IPS DF 4.7 (cell line): ENCODE results near the gene ZNF619.

Source experiments
- DNase-seq: peaks from one replicate; pipeline ENCODE4 v3.0.0-alpha.2; 2013; ENCODE audit warnings: low spot score; ENCODE audit errors: extremely low read depth

Gene ZNF619

GRCh38 chr3:40465111-40465407 is 11.9 kb upstream of the ZNF619 start:
- no peak for DNase-seq

DNA sequence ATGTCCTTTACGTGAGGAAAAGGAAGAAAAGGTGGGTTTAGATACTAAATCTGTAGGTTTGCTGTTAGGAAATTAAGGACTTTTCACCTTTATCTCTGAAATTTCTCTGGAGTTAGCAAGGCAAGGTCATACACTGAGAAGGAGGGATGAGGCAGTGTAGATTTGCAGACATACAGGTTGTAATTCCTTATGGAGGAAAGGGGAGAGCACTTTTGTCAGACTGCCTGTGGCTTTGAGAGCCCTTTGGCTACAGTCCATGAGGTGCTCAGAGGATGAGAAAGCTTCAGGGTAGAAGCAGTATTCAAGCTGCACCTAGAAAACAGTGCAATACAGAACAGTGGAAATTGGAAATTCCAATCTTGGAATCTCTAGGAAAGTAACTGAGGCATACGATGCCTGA is 11.5 kb upstream of the ZNF619 start:
- no peak for DNase-seq

DNA sequence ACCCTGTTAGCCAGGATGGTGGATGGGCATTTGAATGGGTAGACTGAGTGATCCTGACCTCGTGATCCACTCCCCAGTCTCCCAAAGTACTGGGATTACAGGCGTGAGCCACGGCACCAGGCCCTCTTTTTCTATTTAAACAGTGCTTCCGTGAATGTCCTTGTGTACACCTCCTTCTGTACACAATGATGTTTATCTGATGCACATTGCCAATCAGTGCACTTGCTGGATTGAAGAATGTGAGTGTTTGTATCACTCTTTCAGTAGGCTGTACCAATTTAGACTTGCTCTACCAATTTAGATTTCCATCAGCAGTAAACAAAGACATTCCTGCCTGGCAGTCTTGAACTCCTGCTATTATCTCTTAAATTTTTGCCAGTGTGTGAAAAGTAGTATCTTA is 8.9 kb upstream of the ZNF619 start:
- DNase-seq: no peak

DNA sequence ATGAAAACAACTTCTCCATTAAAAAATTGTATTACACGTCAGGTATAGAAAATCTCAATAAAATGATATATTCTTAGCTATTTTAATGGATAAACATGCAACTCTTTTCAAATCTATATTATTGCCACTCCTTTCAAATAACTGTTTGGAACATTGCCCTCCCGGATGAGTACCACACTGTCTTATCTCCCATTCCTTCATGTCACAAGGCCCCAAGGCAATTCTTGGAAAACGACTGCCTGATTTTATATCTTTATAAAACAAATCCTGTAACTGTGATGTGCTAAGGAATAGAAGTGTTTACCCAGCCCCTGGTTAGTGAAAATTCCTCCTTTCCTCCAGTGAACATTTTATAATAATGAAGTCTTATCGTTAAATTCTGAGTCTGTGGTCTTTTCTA is 6.2 kb upstream of the ZNF619 start:
- no peak for DNase-seq

- DNase-seq: no peak
Observed at GRCh38 chr3:40477666-40478065, 744 bp downstream of the ZNF619 start.

- no peak for DNase-seq
Observed at GRCh38 chr3:40487172-40487571, 10.2 kb downstream of the ZNF619 start.

- no peak for DNase-seq
Observed at GRCh38 chr3:40490916-40491315, 14.0 kb downstream of the ZNF619 start.

GRCh38 chr3:40494698-40495097 is 17.8 kb downstream of the ZNF619 start:
- no peak for DNase-seq

GRCh38 chr3:40497288-40497687 is 20.4 kb downstream of the ZNF619 start:
- DNase-seq: no peak

- no peak for DNase-seq
Observed at GRCh38 chr3:40499952-40500351, 23.0 kb downstream of the ZNF619 start.

DNA sequence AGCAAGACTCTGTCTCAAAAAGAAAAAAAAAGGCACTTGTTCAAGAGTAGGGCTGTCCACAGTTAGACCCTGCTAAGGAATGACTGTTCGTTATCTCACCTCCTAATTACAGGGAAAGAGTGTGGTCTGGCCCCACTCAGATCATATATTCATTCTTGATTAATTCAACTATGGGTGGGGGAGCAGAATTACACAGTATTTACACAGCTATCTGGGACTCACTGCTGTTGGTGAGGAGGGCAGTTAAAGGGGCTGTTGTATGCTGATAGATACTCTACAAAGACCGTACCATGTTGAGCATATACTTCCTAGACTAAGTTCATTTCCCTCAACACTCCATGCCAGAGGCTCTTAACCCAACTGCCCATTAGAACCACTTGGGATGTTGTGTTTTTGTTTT is 25.1 kb downstream of the ZNF619 start:
- DNase-seq: no peak

DNA sequence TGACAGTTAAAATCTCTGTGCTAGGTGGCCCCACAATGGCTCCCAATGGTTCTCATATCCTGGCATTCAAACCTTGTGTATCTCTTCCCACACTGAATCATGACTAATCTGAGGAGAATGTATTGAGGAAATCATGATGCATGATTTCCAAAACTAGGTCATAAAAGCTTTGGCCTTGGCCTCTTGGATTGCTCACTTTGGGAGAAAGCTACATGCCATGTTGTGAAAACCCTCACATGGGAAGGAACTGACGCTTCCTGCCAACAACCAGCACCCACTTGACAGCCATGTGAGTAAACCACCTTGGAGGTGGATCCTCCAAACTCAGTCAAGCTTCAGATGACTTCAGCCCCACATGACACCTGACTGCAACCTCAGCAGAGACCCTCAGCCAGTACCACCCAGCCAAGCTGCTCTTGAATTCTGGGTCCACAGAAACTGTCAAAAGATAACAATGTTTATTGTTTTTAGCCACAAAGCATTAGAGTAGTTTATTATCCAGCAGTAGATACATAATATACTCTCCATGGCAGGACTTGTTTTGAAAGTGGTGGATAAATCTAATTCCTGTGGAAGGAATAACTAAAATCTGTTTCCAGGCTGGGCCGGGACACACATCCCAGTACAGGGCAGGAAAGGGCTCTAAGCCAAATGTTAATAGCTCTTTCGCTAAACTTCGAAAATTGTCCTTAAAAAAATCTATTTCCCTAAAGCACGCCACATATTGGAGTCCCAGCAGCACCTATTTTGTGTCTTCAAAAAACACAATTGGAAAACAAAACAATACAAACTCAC is 27.9 kb downstream of the ZNF619 start:
- DNase-seq: no peak

DNA sequence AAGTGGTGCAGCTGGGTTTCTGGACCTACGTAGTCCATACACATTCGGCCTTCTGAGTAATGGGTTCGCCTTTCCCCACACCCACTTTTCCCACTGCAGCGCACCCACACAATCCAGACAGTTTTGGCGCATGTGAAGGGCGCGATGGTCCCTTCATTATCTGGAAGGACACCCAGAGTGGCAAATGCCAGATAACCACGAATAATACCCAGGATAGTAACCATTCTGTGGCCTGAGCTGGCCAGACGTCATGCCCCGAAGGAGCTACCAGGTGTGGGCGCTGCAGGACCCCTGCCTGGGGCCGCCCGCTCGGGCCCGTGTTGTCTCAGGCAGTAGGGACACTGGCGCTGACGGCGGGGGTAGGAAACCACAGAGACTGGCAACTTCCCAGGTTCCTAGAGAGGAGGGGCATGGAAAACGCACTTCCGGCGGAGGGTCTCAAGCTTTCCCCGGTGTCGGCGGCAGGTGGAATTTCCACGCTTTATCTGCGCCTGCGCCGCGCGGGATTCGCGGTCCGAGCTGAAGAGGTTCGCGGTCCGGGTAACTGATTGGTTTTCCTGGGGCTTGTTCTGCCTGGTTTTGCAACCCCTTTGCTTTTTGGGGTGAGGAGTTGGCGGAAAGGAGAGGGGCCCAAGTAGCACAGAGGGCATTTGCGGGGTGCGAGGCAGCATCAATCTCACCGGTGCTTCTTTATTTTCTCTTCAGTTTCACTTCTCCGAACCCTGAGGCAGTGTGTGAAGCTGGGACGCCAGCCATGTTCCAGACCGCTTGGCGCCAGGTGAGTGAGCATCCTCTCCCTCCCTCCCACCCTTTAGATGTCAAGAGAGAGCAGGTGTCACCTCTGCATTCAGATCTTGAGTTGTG is 28.9 kb downstream of the ZNF619 start, which contains the start of gene ZNF620:
Gene ZNF620 (plus strand): TSS at position 441 of the 864 bp plus-strand sequence. CDS start 314 bp downstream, at position 755.
- DNase-seq: peak; percentile 78

GRCh38 chr3:40511031-40511718 is 34.3 kb downstream of the ZNF619 start:
- no peak for DNase-seq

GRCh38 chr3:40516201-40516600 is 39.3 kb downstream of the ZNF619 start:
- DNase-seq: no peak

- no peak for DNase-seq
Observed at GRCh38 chr3:40518067-40518466, 41.1 kb downstream of the ZNF619 start.

GRCh38 chr3:40518848-40519247 is 41.9 kb downstream of the ZNF619 start:
- DNase-seq: no peak

DNA sequence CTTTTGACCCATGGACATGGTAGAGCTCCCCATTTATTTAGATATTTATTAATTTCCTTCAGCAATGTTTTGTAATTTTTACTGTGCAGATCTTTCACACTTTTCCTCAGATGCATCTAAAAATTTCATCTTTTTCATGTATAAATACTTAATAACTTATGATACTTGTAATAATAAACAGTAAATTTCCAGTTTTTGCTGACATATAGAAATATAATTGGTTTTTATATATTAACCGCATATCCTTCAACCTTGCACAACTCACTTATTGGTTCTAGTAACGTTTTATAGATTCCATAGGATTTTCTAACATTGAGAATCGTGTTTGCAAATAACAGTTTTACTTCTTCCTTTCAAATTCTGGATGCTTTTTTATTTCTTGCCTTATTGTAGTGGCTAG is 44.3 kb downstream of the ZNF619 start:
- no peak for DNase-seq

DNA sequence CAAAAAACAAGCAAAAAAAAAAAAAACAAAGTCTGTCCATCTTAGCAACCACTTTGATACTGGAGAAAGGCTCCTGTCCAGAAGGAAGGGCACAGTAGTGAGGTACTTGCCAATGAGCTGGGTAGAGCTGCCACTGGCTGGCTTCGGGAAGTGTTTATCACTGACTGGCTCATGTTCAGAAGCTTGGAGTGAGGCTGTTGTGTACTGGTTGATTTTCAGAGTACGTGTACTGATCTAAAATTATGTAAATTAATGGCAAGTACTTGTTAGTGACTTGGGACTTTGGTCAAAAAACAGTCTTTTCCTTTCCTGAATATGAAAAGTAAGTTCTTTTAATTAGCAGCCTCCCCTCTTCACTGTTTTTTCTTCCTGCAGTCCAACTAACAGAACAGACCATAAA is 46.9 kb downstream of the ZNF619 start:
- DNase-seq: no peak

DNA sequence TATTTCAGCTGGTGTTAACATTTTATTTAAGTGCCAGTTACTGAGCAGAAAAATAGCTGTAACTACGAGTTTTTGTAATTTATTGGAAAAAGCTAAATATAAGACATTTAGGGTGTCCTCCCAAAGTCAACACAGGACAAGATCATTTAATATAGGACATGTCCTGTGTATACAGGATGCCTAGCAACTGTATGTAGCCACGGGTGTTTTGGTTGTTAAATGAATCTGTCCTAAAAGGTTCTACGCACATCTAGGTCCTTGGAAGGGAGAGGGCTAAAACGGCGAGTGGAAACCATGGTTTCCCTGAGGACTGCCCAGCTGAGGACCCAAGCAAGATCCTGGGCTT is 47.3 kb downstream of the ZNF619 start:
- DNase-seq: no peak

GRCh38 chr3:40524568-40525285 is 47.8 kb downstream of the ZNF619 start, which contains the start of gene ZNF621:
Gene ZNF621 (plus strand): TSS chr3:40524960. CDS start chr3:40525841, 881 bp downstream.
- DNase-seq: no peak
